ENCODE measurements around the gene ITSN2.

Gene ITSN2

GRCh38 chr2:24225499-24226242 lies 134.7 kb downstream of the ITSN2 start:
- DNase-seq (ENCODE audit: low read depth in 2 of 2): no peak
- H3K4me3 ChIP-seq (replicated peaks in 1 of 2; ENCODE audit: low read depth in 2 of 2, low read length in 2 of 2): no peak overlapping the region
- no peak for TF ChIP-seq CTCF (IDR thresholded peaks at IDR 0.05; ENCODE audit: low read depth, low read length)

DNA sequence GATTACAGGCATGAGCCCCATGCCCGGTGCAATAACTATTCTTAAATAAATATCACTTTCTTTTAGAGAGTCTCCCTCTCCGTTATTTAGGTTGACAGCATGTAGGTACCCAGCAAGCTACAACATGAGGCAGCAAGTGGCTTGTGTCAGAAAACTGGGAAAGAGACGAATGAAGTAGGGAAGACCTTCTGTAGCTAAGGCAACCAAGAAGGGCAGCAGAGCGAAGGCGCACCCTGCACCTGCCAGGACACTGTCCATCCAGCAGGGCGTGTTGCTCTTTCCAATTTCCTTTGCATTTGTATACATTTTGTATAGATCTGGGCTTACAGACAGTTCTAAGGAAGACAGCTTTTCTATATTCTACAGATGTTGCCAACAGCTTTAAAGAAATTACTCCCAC lies 137.4 kb downstream of the ITSN2 start:
- H3K4me3 ChIP-seq (replicated peaks in 1 of 2; ENCODE audit: low read depth in 2 of 2, low read length in 2 of 2): no peak overlapping the region
- no peak for DNase-seq (ENCODE audit: low read depth in 2 of 2)
- no peak for TF ChIP-seq CTCF (IDR thresholded peaks at IDR 0.05; ENCODE audit: low read depth, low read length)

- H3K4me3 ChIP-seq (replicated peaks in 1 of 2; ENCODE audit: low read depth in 2 of 2, low read length in 2 of 2): no peak overlapping the region
- DNase-seq (ENCODE audit: low read depth in 2 of 2): no peak
- TF ChIP-seq CTCF (IDR thresholded peaks at IDR 0.05; ENCODE audit: low read depth, low read length): no peak
Observed at GRCh38 chr2:24221343-24222050, 138.8 kb downstream of the ITSN2 start.

DNA sequence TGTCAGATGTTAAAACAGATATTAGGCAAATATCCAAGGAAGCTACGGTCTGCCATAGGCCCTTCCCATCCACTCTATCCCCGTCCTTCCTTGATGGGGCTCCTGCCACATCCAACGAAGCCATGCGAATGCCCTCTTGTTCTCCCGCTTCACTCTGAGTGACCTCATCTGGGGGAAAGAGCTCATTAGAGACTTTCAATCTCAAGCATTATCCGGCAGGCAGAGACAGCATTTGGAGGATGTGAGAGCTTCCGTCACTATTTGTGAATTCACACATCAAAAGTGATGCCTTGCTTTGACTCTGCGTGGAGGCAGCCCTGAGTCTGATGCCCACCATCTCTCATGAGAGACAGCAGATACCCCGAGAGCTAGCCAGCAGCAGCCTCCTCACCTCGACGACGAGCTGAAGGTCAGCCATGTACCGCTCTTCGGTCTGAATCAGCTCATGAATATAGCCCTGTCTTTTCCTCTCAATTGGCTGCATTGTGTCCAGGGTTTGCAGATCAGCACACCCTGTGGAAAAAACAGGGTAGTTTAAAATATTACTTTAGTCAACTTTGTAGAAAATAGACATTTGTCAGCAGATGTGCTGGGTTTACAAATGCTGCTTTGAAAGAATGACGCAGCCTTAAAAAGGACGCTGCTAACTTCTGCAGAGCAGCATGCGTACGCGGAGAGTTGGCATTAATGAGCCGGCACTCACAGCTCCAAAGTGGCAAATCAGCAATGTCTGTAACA lies 139.6 kb downstream of the ITSN2 start:
- no peak overlapping the region for H3K4me3 ChIP-seq (replicated peaks in 1 of 2; ENCODE audit: low read depth in 2 of 2, low read length in 2 of 2)
- DNase-seq (ENCODE audit: low read depth in 2 of 2): no peak
- TF ChIP-seq CTCF (IDR thresholded peaks at IDR 0.05; ENCODE audit: low read depth, low read length): no peak

- no peak for TF ChIP-seq CTCF (IDR thresholded peaks at IDR 0.05; ENCODE audit: low read depth, low read length)
- H3K4me3 ChIP-seq (replicated peaks in 1 of 2; ENCODE audit: low read depth in 2 of 2, low read length in 2 of 2): no peak overlapping the region
- no peak for DNase-seq (ENCODE audit: low read depth in 2 of 2)
Observed at GRCh38 chr2:24214880-24215279, 145.5 kb downstream of the ITSN2 start.

DNA sequence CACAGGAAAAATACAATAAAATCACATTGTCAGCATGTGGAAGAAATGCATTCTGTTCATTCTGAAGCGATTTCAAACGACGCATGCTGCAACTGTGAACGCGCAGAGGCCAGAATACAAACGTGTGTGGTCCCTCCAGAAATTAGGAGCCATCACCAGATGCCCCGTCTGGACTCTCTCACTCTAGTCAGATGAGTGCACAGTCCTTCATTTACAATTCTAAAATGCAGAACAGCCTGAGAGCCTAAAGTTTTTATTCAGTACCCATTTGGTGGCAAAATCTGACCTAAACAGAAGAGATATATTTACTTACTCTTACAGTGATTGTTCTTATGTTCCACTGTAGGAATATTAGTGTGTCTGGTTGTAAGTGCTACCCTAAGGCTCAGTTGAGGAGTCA lies 148.9 kb downstream of the ITSN2 start:
- H3K4me3 ChIP-seq (replicated peaks in 1 of 2; ENCODE audit: low read depth in 2 of 2, low read length in 2 of 2): no peak overlapping the region
- DNase-seq (ENCODE audit: low read depth in 2 of 2): no peak
- TF ChIP-seq CTCF (IDR thresholded peaks at IDR 0.05; ENCODE audit: low read depth, low read length): no peak
